ENCODE results near the gene ZSCAN23. TPM values are rescaled to one million over a fixed set of nuclear protein-coding genes. Genes with fewer than 3 reads are reported as not detected.

ZSCAN23 gene
- total RNA-seq: 5.7 and 6.1 TPM in 2 replicates

GRCh38 chr6:28443112-28443773 lies at the start of gene ZSCAN23:
ZSCAN23 (minus strand) TSS chr6:28443491; CDS start chr6:28436266, 7,225 bp downstream.

GRCh38 chr6:28399350-28400121 lies 43.8 kb downstream of the ZSCAN23 start, which contains the start of gene ZSCAN12:
ZSCAN12 (minus strand) TSS chr6:28399747; CDS start chr6:28398405, 1,342 bp downstream.

Other genes starting within 250 kb of the ZSCAN23 start
- gene ZSCAN9, start 218.2 kb downstream of the ZSCAN23 start, total RNA-seq: 9.3 and 9.5 TPM in 2 replicates
- gene ZKSCAN4, start 191.2 kb downstream of the ZSCAN23 start, total RNA-seq: 5.5 and 7.3 TPM in 2 replicates
- 0.26 and 2.0 TPM in 2 replicates for gene NKAPL, start 184.2 kb downstream of the ZSCAN23 start, total RNA-seq
- 16.7 and 19.1 TPM in 2 replicates for gene ZSCAN26, start 176.3 kb downstream of the ZSCAN23 start, total RNA-seq
- gene PGBD1, start 161.9 kb downstream of the ZSCAN23 start, total RNA-seq: 3.8 and 4.5 TPM in 2 replicates
- 38.8 and 53.0 TPM in 2 replicates for gene ZSCAN31, start 107.3 kb downstream of the ZSCAN23 start, total RNA-seq
- gene ZKSCAN3, start 93.5 kb downstream of the ZSCAN23 start, total RNA-seq: 4.7 and 6.4 TPM in 2 replicates
- gene ZSCAN12, start 43.7 kb downstream of the ZSCAN23 start, total RNA-seq: 4.9 and 5.2 TPM in 2 replicates
- gene GPX6, start 72.3 kb upstream of the ZSCAN23 start, total RNA-seq: not detected in 2 replicates
- not detected in 2 replicates for gene GPX5, start 82.4 kb upstream of the ZSCAN23 start, total RNA-seq

Measured in bronchial smooth muscle cell (primary cell).